ENCODE measurements around the gene EXOC1. TPM values are rescaled to one million over a fixed set of nuclear protein-coding genes. Genes with fewer than 3 reads are reported as not detected.

The EXOC1 gene
- total and polyA plus RNA-seq, 2 experiments from 2014 or later: 13.4 to 22.2 TPM

- TF ChIP-seq CTCF (conservative IDR thresholded peaks at IDR 0.05; ENCODE audit: low read depth in 2 of 2): no peak
- TF ChIP-seq JUNB (IDR thresholded peaks at IDR 0.05; ENCODE audit: unreplicated experiment): no peak
- TF ChIP-seq EZH2phosphoT487 (IDR thresholded peaks at IDR 0.05; ENCODE audit: unreplicated experiment): no peak
- no peak for TF ChIP-seq EZH2 (IDR thresholded peaks at IDR 0.05; ENCODE audit: low read depth, unreplicated experiment)
Observed at GRCh38 chr4:55830716-55831115, 22.7 kb upstream of the EXOC1 start (continued).

GRCh38 chr4:55834086-55834795 lies 19.2 kb upstream of the EXOC1 start:
- Mint-ChIP-seq H3K9me3 (peaks cover 10% of the 10 kb centered on the region), H3K36me3 (ENCODE audit: low read depth) (0 out of 3 replicates have a peak, but pooled peaks cover 6% of the 10 kb centered on the region), H3K27me3 (ENCODE audit: insufficient read depth, low read depth, poor library complexity) (no peaks in the 10 kb centered on the region), H3K27ac (peak overlapping the region; percentile 86), H3K4me3 (no peak overlapping the region), H3K4me1 (peaks cover 2% of the 10 kb centered on the region; the same call in 1 of the 3 replicates)
- Histone ChIP-seq H3K9me2 (ENCODE audit: insufficient read depth) (no peaks in the 10 kb centered on the region; the same call in 1 of the 2 replicates), H3K4me3 (no peak overlapping the region), H3K36me3 (ENCODE audit: insufficient read depth) (no peaks in the 10 kb centered on the region), H3K79me2 (replicated peaks; ENCODE audit: insufficient read depth) (no peaks in the 10 kb centered on the region), H3K27me3 (ENCODE audit: insufficient read depth) (no peaks in the 10 kb centered on the region), H4K20me1 (replicated peaks; ENCODE audit: insufficient read depth) (no peaks in the 10 kb centered on the region), H3K4me2 (no peak overlapping the region), H3K4me1 (ENCODE audit: insufficient read depth) (peaks cover 3% of the 10 kb centered on the region; the same call in 1 of the 2 replicates), H3F3A (replicated peaks; ENCODE audit: low read depth) (no peaks in the 10 kb centered on the region), H2AFZ (peak overlapping the region; percentile 75; the same call in 1 of the 2 replicates), H3K27ac (ENCODE audit: low read depth) (no peak overlapping the region)
- no peak for ATAC-seq
- no peak for DNase-seq (ENCODE audit: low spot score)
- TF ChIP-seq EZH2 (IDR thresholded peaks at IDR 0.05; ENCODE audit: low read depth, unreplicated experiment) (no peak), CREB1 (CRISPR knock-in tag; IDR thresholded peaks at IDR 0.05; ENCODE audit: low read depth) (no peak), STAT1 (IDR thresholded peaks at IDR 0.05; ENCODE audit: unreplicated experiment) (no peak), ZNF114 (CRISPR knock-in tag; IDR thresholded peaks at IDR 0.05) (no peak), EZH2phosphoT487 (IDR thresholded peaks at IDR 0.05; ENCODE audit: unreplicated experiment) (no peak), ZNF462 (CRISPR knock-in tag; IDR thresholded peaks at IDR 0.05) (no peak), NANOG (IDR thresholded peaks at IDR 0.05; ENCODE audit: borderline replicate concordance) (no peak), POLR2AphosphoS5 (IDR thresholded peaks at IDR 0.05; ENCODE audit: low read depth) (no peak), REST (IDR thresholded peaks at IDR 0.05; ENCODE audit: unreplicated experiment) (no peak)
